Hepatocyte (in vitro differentiated cells): ENCODE results near the gene EFR3B.

Experiments
- CTCF ChIP-seq: fragments of 200-600 bp; sonication (generic); IDR thresholded peaks from 2 replicates; pipeline ENCODE4 v1.5.1; 2016; ENCODE audit warnings: antibody characterized with exemption, mild to moderate bottlenecking; ENCODE audit not compliant: poor library complexity
- EZH2 ChIP-seq: fragments of 200-600 bp; sonication (generic); IDR thresholded peaks from 2 replicates; pipeline ENCODE4 v1.6.1; 2016; ENCODE audit warnings: antibody characterized with exemption, mild to moderate bottlenecking, borderline replicate concordance
- EZH2phosphoT487 ChIP-seq: fragments of 200-600 bp; sonication (generic); IDR thresholded peaks from one replicate; pipeline ENCODE4 v1.6.1; 2018; ENCODE audit warnings: antibody characterized with exemption, mild to moderate bottlenecking, low read depth, moderate library complexity; ENCODE audit not compliant: unreplicated experiment, severe bottlenecking

DNA sequence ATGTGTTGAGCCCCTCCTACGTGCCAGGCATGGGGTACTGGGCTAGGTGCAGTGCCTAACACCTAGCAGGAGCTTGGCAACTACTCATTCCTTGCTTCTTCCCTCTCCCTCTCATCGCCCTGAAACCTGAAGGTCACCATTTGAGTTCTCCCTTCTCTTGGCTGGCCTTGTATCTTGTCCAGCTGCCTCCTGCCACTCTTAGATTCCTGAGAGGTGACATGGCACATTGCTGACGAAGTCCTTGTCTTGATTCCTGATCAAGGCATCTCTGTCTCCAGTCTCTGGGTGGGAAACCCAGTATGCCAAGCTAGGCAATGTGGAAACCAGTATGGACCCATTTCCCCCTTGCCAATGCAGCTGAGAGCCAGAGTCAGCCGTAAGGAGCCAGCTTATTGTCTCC is 9.0 kb upstream of the EFR3B start:
- TF ChIP-seq CTCF (no peak), EZH2 (no peak), EZH2phosphoT487 (no peak)
